HG03520 (cell line): ENCODE data around the gene MAEA.
"Not testable (repeated sequence)": the region's sequence is repeated elsewhere in the genome, so short reads cannot be mapped to it uniquely, and the experiment has no call there.

ENCODE experiments used
- ATAC-seq: cut with Tn5 transposase; IDR thresholded peaks from one replicate; pipeline ENCODE4 v1.9.1; 2021; ENCODE audit warnings: mild to moderate bottlenecking, moderate library complexity; ENCODE audit not compliant: unreplicated experiment

MAEA gene

DNA sequence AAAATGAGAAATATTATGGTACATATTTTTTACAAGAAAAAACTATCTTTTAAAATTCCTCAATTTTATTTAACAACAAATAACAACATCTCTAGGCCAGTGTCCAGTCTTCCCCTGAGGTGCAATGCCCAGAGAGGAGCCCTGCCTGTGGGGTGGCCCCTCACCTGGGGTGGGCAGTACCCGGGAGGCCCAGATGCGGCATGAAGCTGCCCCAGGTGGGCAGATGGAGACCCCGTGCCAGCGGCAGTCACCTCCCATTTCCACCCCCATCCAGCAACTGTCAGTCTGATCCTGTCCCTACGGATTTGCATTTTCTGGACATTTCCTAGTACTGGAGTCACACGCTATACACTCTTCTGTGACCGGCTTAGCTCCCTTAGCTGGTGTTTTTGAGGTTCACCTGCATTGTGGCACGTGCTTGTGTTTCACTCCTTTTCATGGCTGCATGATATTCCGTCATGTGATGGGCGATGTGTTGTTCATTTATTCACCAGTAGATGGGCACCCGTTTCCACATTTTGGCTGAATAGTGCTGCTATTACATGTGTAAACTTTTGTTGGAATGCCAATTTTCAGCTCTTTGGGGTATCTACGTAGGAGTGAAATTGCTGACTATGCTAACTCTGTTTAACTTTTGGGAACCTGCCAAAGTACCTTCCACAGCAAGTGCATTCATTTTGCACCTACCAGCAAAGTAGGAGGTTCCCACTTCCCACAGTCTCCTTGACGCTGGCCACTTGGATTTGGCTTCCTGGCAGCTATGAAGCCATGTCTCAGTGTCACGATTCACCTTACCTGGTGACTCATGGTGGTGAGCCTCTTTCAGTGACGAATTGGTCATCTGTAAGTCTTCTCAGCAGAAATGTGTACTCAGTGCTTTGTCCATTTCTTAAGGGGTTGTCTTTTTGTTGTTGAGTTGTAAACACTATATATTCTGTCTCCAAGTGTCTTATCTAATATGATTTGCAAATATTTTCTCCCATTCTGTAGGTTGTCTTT is 11.7 kb upstream of the MAEA start:
- no peak for ATAC-seq

DNA sequence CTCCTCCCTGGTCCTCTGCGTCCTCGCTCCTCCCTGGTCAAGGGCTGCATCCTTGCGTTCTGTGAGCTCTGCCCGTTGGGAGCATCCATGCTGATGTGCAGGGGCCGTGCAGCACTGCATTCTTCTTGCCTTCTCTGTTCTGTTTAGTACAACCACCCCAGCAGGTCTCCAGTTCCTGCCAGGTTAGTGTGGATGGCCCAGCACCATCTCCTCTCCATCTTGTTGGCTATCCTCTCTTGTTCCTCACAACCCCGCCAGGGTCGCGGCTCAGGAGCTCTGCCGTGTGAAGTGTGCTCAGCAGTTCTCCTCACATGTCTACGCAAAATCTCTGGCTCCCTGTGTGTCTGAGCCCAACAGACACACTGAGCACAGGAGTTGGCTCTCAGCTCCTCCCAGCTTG is 10.4 kb upstream of the MAEA start:
- no peak for ATAC-seq

DNA sequence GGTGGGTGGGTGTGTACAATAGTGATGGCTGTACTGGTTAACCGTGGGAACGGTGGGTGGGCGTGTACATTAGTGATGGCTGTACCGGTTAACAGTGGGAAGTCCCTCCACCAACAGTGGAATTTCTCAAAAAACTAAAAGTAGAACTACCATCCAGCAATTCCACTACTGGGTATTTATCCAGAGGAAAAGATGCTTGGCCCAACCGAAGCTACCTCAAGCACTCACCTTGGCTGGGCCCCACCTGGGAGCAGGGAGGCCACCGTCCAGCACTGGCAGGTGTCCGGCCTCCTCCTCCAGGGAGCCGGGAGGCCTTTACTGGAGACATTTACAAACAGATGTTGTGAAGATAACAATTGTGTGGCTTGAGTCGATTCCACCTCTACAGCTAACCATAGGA is 6.0 kb upstream of the MAEA start:
- no peak for ATAC-seq

DNA sequence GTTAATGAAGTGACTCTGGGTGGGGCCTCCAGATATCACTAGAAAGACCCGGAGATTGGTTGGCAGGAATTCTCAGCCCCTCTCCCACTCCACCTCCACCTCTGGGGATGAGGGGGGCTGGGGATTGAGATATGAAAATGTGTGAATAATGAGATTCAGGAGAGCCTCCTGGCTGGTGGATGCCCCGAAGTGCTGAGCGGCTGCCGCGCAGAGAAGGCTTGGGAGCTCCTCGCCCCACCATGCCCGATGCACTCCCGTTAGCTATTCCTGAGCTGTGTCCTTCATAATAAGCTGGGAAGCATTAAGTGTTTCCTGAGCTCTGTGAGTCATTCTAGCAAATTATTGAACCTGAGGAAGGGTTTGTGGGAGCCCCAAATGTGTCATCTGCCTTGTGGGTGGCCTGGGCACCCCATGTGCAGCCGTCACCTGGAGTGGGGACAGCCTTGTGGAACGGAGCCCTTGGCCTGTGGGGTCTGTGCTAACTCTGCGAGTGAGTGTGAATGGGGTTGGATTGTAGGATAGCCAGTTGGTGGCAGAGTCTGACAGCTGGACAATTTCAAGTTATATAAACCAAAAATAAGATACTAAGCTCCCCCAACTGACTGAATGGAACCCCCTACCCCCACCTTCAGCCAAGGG is 4.4 kb upstream of the MAEA start:
- ATAC-seq = no peak

DNA sequence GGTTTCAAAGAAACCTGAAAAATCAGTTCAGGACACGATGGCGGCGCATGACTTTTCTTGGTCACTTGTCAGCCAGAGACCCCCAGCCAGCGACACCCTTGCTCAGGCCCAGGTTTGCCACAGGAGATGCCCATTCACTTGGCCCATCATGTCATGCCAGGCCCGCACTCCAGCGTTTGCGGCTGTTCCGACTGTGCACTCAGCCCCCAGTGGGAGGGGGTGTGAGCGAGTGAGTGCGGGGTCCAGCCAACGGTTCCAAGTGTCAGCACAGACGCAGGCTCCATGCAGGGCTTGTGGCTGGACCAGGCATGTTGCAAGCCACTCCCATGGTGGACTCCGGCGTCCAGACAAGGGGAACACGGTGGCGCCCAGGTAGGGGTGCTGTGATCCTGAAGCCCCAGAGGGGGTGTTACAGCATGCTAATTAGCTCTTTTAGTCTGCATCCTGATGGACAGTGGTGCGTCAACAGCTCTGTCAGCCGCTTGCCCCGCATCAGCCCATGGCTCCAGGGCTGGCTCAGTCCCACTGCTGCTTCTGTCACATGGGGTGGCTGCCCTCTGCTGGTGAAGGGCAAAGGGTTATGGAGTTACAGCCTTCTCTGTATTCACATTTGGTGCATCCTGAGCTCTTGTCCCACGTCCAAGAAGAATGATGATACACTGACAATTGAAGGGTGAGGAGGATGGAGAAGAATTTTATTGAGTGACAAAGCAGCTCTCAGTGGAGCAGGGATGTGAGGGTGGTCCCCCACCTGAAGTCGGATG is 3.7 kb upstream of the MAEA start:
- no peak for ATAC-seq

DNA sequence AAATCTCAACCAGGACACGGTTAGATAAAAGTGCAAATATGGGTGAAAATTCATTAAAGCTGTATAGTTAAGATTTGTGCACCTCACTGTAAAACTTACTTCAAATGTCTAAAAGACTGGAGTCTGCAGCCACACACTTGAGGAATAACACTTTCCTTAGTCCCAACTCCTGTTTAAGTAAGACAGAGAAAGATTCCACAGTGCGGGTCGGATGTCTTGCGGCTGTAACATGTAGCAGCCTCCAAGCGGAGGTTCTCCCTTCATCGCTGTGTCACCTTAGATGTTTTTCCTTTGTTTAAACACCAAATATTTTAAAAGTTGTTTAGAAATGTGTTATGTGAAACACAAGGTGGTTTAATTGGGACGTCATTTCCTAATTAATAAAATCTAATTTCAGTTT is 905 bp upstream of the MAEA start:
- ATAC-seq = no peak

DNA sequence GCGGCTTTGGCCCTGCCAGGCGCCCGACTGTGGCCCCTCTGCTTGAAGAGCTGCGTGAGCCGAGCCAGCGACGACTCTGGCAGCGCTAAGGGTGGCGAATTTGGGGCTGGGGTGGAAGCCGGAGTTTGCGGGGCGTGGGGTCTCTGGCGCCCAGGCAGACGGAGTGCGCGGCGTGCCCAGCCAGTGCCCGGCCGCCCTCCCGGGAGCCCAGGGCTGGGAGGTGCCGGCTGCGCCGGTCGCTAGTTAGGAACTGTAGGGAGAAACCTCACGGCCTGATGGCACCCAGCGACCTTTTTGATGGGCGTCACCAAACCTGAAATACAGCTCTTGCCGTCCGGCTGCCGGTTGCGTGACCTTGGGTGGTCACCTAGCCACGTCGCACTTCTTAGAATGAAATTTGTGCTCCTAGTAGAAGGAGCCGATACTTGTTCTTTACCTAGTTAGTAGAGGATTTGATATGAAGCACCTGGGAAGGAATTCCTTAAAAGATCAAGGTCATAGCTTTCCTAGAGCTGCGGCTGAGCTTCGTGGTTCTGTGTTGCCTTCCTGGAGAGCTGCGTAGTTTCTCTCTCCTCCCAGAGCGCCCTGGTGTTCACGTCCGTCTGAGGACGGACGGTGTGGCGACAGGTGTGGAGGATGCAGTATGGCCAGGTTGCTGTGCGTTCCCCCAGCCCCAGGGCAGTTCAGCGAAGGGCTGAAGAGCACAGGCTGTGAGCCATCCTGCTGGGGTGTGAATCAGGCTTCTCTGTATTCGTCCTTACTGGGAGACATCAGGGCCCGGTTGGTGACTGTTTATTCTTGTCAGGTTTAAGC is 680 bp downstream of the MAEA start:
- ATAC-seq = no peak

DNA sequence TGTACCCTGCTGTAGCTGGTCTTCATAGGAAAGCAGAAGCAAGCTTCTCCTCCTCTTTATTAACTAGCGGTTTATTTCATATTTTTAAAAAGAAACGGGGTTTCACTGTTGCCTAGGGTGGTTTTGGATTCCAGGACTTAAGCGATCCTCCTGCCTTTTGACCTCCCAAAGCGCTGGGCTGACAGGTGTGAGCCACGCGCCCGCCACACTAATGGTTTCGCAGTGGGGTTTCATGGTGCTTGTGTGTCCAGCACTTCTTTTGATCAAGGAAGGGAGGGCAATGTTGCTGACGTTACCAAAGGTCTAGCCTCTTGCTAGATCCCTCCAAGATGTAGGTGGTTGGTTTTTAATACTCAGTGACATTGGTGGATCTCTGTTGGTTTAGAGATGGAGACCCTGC is 1.4 kb downstream of the MAEA start:
- ATAC-seq = no peak

DNA sequence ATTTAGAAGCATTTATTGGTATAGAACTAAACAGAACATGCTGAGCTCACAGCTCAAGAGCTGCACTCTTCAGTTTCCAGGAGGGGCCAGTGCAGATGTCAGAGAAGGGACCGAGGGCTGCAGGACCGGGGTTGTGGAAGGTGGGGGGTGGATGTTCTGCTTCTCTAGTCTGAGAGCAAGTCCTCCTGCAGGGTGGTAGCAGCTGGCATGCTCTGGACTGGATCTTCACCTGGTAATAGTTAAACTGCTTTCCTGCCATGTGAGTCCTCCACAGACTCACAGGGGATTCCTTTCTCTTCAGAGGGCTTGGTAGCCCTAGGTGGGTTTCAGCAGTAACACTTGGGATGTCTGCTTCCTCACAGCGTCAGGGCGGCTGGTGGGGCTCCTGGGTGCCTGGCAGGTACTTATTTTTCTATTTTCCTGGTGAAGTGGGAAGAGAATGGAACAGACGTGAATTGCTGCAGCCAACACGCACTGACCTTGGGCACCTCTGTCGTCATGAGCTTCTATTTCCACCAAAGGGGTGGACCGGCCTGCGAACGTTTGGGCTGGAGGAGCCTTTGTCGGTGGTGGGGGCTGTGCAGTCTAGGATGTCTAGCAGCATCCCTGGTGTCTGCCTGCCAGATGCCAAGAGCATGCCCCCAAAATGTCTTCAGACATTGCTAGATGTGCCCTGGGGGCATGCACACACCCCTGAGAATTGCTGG is 2.5 kb downstream of the MAEA start:
- no peak for ATAC-seq

DNA sequence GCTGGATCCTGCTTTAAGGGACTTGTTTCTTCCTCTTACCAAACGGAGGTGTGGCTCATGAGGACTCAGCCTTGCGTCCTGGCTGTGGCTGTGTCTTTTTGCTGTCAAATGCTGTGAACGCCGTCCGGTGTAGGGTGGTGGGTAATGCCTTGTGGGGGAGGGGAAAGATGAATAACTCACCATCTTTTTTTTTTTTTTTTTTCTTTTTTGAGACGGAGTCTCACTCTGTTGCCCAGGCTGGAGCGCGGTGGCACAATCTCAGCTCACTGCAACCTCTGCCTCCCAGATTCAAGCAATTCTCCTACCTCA is 3.0 kb downstream of the MAEA start:
- ATAC-seq = not testable (repeated sequence)

DNA sequence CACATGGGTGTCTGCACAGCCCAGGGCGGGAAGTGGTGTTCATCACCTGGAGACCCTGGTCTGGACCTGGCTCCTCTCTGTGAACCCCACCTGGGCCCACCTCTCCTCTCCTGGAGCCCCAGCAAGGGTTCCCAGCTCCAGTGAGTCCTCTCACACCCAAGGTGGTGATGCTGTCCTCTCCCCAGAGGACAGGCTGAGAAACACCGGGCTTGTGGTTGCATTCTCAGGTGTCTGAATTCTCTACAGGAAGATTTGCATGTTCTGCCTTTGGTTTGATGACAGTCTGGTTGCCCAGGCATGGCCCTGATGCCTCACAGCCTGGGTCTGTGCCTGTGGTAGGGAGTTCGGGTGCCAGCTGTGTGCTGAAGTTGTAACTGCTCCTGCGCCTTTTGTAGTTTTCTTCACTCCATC is 3.8 kb downstream of the MAEA start:
- no peak for ATAC-seq

DNA sequence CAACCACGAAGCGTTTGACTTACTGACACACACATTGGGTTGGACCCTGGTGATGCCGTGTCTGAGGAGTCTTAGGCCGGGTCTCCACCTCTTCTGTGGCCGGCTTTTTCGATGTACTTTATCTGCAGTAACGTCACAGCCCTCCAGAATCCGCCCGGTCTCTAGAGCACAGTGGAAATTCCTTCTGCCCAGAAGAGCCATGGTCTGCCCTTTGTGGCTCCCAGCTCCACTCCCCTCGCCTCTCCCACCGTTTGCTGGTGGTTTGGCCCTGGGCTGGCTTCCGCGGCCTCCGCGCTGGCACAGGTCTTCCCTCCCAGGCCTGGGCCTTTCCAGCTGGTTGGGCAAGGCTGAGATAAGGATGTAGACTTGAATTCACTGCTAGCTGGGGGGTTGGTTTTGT is 4.3 kb downstream of the MAEA start:
- no peak for ATAC-seq

DNA sequence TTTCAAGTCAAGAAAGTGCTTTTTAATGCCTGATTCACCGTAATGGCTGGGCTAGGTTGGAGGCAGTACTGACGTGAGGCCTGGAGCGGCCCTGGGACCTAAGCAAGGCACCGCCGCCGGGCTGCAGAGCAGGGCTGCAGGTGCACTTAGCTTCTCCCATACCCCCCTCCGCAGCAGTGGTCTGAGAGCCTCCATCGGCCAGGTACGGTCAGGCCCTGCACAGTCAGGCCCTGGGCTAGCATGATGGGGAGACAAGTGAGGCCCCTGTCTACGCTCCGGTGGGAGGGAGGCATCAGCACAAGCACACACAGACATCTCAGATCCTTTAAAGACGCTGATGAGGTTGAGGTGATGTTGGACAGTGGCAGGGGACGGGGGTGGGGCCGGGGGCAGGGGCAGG is 4.7 kb downstream of the MAEA start:
- no peak for ATAC-seq

DNA sequence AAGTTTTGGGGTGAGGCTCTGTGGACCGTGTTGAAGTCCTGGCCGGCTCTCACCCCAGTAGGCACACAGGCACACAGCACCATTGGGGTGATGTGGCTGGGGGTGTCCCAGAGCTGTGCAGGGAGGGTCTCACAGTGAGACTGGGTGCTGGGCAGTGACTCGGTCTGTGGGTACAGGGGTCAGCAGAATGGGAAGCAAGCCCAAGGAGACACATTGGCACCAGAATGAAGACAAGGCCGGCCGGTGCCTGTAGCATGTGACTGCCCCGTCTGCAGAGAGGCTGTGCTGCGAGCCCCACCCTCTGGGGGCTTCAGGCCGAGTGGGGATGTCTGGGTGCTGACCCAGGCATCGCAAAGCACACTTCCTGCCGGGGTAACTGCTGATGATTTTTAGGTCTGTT is 5.2 kb downstream of the MAEA start:
- no peak for ATAC-seq

DNA sequence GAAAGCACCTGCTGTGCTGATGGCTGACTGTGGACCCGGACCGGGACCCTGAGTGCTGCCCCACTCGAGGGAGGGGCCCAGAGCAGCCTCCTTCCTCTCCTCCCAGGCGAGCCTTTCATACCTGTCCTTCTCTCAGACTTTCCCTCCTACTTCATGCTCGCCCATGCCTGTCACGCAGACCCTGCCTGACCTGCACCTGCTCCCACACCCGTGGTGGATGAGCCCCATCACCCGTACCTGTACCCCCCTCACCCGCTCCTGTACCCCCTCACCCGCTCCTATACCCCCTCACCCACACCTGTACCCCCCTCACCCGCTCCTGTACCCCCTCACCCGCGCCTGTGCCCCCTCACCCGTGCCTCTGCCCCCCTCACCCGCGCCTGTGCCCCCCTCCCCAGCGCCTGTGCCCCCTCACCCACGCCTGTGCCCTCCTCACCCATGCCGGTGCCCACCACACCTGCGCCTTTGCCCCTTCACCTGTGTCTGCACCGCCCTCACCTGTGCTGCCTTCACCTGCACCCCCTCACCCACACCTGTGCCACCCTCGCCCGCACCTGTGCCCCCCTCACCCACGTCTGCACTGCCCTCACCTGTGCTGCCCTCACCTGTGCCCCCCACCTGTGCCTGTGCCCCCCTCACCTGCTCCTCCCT is 5.8 kb downstream of the MAEA start:
- no peak for ATAC-seq

DNA sequence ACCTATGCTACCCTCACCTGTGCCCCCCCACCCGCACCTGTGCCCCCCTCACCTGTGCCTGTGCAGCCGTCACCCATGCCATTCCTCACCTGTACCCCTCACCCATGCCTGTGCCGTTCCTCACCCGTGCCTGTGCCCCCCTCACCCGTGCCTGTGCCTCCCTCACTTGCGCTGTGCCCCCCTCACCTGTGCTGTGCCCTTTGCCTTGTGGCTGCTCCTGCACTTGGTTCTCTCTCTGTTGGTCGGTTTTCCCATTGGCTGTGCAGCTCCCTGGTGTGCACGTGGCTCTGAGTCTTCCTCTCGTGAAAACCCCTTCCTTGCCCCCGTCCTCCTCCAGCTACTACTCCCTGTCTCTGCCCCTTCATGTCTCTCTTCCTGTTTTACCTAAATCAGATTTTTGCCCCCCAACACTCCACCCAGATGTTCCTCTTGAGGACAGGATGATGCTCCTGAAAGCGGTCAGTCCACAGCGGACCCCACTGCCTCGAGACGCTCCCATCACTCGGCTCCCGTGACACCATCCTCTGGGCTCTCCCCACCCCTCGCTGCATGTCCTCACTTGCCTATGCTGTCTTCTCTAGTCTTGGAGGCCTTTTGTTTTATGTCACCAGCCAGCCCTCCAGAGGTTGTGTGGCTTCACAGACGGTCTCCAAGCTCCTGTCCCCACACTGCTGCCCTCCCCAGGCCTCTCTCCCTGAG is 6.8 kb downstream of the MAEA start:
- no peak for ATAC-seq

DNA sequence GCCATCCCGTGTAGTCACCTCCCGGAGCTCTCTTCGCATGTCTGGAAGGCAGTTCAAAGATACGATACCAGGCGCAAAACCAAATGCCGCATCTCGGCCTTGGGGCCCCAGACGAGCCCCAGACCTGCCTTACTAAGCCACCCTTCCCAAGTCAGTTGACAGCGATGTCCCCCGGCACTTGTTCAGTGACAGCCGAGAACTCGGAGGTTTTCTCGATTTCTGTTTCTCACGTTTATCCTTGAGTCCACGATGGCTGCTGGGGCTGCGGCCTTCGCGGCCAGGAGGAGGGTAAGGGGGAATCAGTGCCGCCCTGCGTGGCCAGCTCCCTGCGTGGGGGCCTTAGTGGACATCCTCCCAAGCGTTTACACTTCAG is 7.3 kb downstream of the MAEA start:
- no peak for ATAC-seq

DNA sequence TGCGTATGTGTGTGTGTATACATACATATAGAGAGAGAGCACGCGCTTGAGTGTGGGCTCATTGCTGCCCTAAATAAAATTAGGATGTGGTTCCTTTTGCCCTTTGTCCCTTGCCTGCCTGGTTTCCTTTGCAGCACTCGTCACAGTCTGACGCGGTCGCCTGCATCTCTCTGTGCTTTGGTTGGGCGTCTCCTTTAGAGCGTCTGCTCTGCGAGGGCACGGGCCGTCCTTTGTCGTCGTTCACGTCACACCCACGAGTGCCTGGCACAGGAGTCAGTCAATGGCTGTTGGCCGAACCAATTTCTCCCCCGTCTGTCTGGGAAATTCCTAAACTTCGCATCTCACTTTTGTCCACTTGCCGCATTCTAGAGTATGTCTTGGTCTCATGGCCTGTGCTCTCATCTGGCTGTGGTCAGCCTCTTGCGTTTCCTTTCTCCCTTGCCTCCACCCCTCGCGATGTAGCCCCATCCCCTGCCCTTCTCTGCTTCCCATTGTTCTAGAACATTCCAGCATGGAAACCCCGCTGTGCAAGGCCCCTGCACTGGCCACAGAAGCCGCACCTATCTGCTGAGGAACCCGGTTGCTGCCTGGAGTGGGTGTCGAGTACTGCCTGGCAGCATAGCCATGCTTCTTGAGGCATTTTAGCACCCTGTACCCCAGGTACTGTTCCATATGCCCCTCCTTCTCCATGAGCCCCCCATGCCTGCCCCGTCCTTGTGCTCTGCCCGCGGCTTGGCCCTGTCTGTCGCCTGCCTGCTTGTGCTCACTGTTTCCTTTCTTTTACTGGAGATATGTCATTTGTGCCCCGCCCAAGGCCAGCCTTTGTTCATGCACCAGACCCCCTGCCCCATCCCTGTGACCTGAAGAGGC is 8.0 kb downstream of the MAEA start:
- ATAC-seq = no peak
